Smooth muscle cell (in vitro differentiated cells): ENCODE results near the gene RNF227. TPM values are rescaled to one million over a fixed set of nuclear protein-coding genes. Genes with fewer than 3 reads are reported as not detected.
"Not testable (repeated sequence)": the region's sequence is repeated elsewhere in the genome, so short reads cannot be mapped to it uniquely, and the experiment has no call there.

ENCODE experiments used
- DNase-seq: peaks from one replicate; lab custom pipeline; 2025; ENCODE audit not compliant: unreplicated experiment; lab: John Stamatoyannopoulos, UW
- H2AFZ ChIP-seq: fragments of 200-600 bp; sonication (generic); 2 replicates; pipeline ENCODE4 v1.6.0; 2016; ENCODE audit warnings: antibody characterized with exemption, low read depth, mild to moderate bottlenecking
- H3F3A ChIP-seq: fragments of 200-600 bp; sonication (generic); 2 replicates; pipeline ENCODE4 v1.6.0; 2017; ENCODE audit warnings: antibody characterized with exemption, low read depth
- H3K27ac ChIP-seq: fragments of 200-600 bp; sonication (generic); 2 replicates; pipeline ENCODE4 v1.5.1; 2016; ENCODE audit warnings: low read depth, mild to moderate bottlenecking
- H3K27me3 ChIP-seq: fragments of 200-600 bp; sonication (generic); 2 replicates; pipeline ENCODE4 v1.6.1; 2016; ENCODE audit warnings: low read depth, mild to moderate bottlenecking
- H3K36me3 ChIP-seq: fragments of 200-600 bp; sonication (generic); 2 replicates; pipeline ENCODE4 v1.5.1; 2016; ENCODE audit warnings: low read depth
- H3K4me1 ChIP-seq: fragments of 200-600 bp; sonication (generic); 2 replicates; pipeline ENCODE4 v1.5.1; 2016; ENCODE audit warnings: low read depth
- H3K4me2 ChIP-seq: fragments of 200-600 bp; sonication (generic); 2 replicates; pipeline ENCODE4 v1.6.0; 2016; ENCODE audit warnings: mild to moderate bottlenecking
- H3K4me3 ChIP-seq: fragments of 200-600 bp; sonication (generic); 2 replicates; pipeline ENCODE4 v1.5.1; 2016; ENCODE audit warnings: mild to moderate bottlenecking
- H3K79me2 ChIP-seq: fragments of 200-600 bp; sonication (generic); 2 replicates; pipeline ENCODE4 v1.6.0; 2016; ENCODE audit warnings: low read depth, mild to moderate bottlenecking
- H3K9ac ChIP-seq: fragments of 200-600 bp; sonication (generic); 2 replicates; pipeline ENCODE4 v1.6.0; 2016; ENCODE audit warnings: low read depth
- H3K9me3 ChIP-seq: fragments of 200-600 bp; sonication (generic); replicated peaks from 2 replicates; pipeline ENCODE4 v1.5.1; 2016; ENCODE audit warnings: low read depth
- H4K20me1 ChIP-seq: fragments of 200-600 bp; sonication (generic); 2 replicates; pipeline ENCODE4 v1.6.0; 2016; ENCODE audit warnings: low read depth
- CTCF ChIP-seq: fragments of 200-600 bp; sonication (generic); IDR thresholded peaks from 2 replicates; pipeline ENCODE4 v1.5.1; 2017; ENCODE audit warnings: borderline replicate concordance, mild to moderate bottlenecking, antibody characterized with exemption; ENCODE audit not compliant: insufficient read depth, poor library complexity, severe bottlenecking
- WGBS: methylation state at CpG from one replicate; pipeline ENCODE4 v1.1.7; 2016; ENCODE audit warnings: low lambda C conversion rate; 5-methylcytosine and 5-hydroxymethylcytosine counted together
- polyA plus RNA-seq: library from polyadenylated mRNA; unstranded; fragments of >200 nt; fragmentation: Nextera tagmentation; extraction: Ambion mirVana; gene quantifications from 2 replicates; pipeline ENCODE4 v1.2.1, GENCODE V29; 2016
- small RNA-seq: library from RNA; depleted of rRNA; stranded (forward); fragments of <200 nt; gene quantifications from one replicate; pipeline ENCODE3, GENCODE V24; 2014
- total RNA-seq: library from RNA; depleted of rRNA; stranded (reverse); fragments of >200 nt; gene quantifications from 2 replicates; pipeline ENCODE4 v1.2.3, GENCODE V29; 2014

Gene RNF227
- total and polyA plus RNA-seq, 2 experiments from 2014 or later: 3.4 to 3.5 TPM

- Histone ChIP-seq H3K9me3 (no peaks in the 10 kb centered on the region), H3K27me3 (no peaks in the 10 kb centered on the region), H3K36me3 (no peaks in the 10 kb centered on the region), H4K20me1 (peaks cover 6% of the 10 kb centered on the region), H3K4me2 (no peak overlapping the region), H3F3A (no peaks in the 10 kb centered on the region), H3K4me3 (no peak overlapping the region), H3K79me2 (peaks cover 5% of the 10 kb centered on the region), H3K9ac (no peak overlapping the region), H3K27ac (no peak overlapping the region), H3K4me1 (no peaks in the 10 kb centered on the region), H2AFZ (no peak overlapping the region)
- 97% methylated on average over 5 of the region's 5 CpGs for WGBS
- no peak for TF ChIP-seq CTCF
- DNase-seq: no peak
Observed at GRCh38 chr17:7864995-7865650, 51.0 kb downstream of the RNF227 start.

GRCh38 chr17:7864384-7864783 is 51.7 kb downstream of the RNF227 start:
- not testable (repeated sequence) for DNase-seq, H3K4me2 ChIP-seq, H3K36me3 ChIP-seq, H3K9ac ChIP-seq, H3K27ac ChIP-seq, H3F3A ChIP-seq, H3K27me3 ChIP-seq, H3K79me2 ChIP-seq, H3K4me1 ChIP-seq, H3K4me3 ChIP-seq, H2AFZ ChIP-seq, H3K9me3 ChIP-seq, H4K20me1 ChIP-seq
- 58% methylated on average over 5 of the region's 5 CpGs for WGBS

Small RNA genes lying within 50 kb of the gene (small RNA-seq; reads per million reads assigned to genes)
- gene SCARNA21: 156 reads per million, percentile 99 among the genes with 10 or more reads in this experiment

Other genes starting within 250 kb of the RNF227 start
- 25.4 and 55.1 TPM in 2 replicates for gene TP53, start 228.8 kb downstream of the RNF227 start, total RNA-seq
- gene TP53, start 228.8 kb downstream of the RNF227 start, polyA plus RNA-seq: 21.1 and 27.6 TPM in 2 replicates
- gene WRAP53, start 227.8 kb downstream of the RNF227 start, total RNA-seq: 8.2 and 8.9 TPM in 2 replicates
- gene WRAP53, start 227.8 kb downstream of the RNF227 start, polyA plus RNA-seq: 17.1 and 18.9 TPM in 2 replicates
- 4.8 and 8.1 TPM in 2 replicates for gene EFNB3, start 211.1 kb downstream of the RNF227 start, total RNA-seq
- 6.2 and 6.7 TPM in 2 replicates for gene EFNB3, start 211.1 kb downstream of the RNF227 start, polyA plus RNA-seq
- gene DNAH2, start 198.5 kb downstream of the RNF227 start, total RNA-seq: 0.49 TPM in 1 of 2 replicates, not detected in the other
- not detected in 2 replicates for gene DNAH2, start 198.5 kb downstream of the RNF227 start, polyA plus RNA-seq
- gene KDM6B, start 82.1 kb downstream of the RNF227 start, total RNA-seq: 4.3 and 9.1 TPM in 2 replicates
- gene KDM6B, start 82.1 kb downstream of the RNF227 start, polyA plus RNA-seq: 5.8 and 11.1 TPM in 2 replicates
- gene TMEM88, start 61.2 kb downstream of the RNF227 start, total RNA-seq: 5.1 and 8.6 TPM in 2 replicates
- gene TMEM88, start 61.2 kb downstream of the RNF227 start, polyA plus RNA-seq: 12.7 and 16.1 TPM in 2 replicates
- gene NAA38, start 58.7 kb downstream of the RNF227 start, total RNA-seq: 30.6 and 76.4 TPM in 2 replicates
- gene NAA38, start 58.7 kb downstream of the RNF227 start, polyA plus RNA-seq: 86.1 and 99.4 TPM in 2 replicates
- gene CYB5D1, start 58.3 kb downstream of the RNF227 start, total RNA-seq: 8.6 and 9.3 TPM in 2 replicates
- gene CYB5D1, start 58.3 kb downstream of the RNF227 start, polyA plus RNA-seq: 6.6 and 7.9 TPM in 2 replicates
- 28.5 and 34.9 TPM in 2 replicates for gene CHD3, start 27.5 kb downstream of the RNF227 start, total RNA-seq
- gene CHD3, start 27.5 kb downstream of the RNF227 start, polyA plus RNA-seq: 16.3 and 23.5 TPM in 2 replicates
- gene KCNAB3, start 13.6 kb upstream of the RNF227 start, total RNA-seq: 4.6 and 8.7 TPM in 2 replicates
- gene KCNAB3, start 13.6 kb upstream of the RNF227 start, polyA plus RNA-seq: 4.4 and 5.3 TPM in 2 replicates
- 53.6 and 56.2 TPM in 2 replicates for gene TRAPPC1, start 15.7 kb upstream of the RNF227 start, total RNA-seq
- 364 and 392 TPM in 2 replicates for gene TRAPPC1, start 15.7 kb upstream of the RNF227 start, polyA plus RNA-seq
- gene CNTROB, start 15.9 kb upstream of the RNF227 start, total RNA-seq: 11.1 and 23.5 TPM in 2 replicates
- gene CNTROB, start 15.9 kb upstream of the RNF227 start, polyA plus RNA-seq: 20.6 and 26.3 TPM in 2 replicates
- 0.09 TPM in 1 of 2 replicates, not detected in the other for gene GUCY2D, start 86.3 kb upstream of the RNF227 start, total RNA-seq
- 0.30 and 0.57 TPM in 2 replicates for gene GUCY2D, start 86.3 kb upstream of the RNF227 start, polyA plus RNA-seq
- 0.18 and 0.27 TPM in 2 replicates for gene ALOX15B, start 122.8 kb upstream of the RNF227 start, total RNA-seq
- gene ALOX15B, start 122.8 kb upstream of the RNF227 start, polyA plus RNA-seq: 0.69 and 1.1 TPM in 2 replicates
- 4.7 and 4.9 TPM in 2 replicates for gene ALOX12B, start 171.4 kb upstream of the RNF227 start, total RNA-seq
- 3.0 and 3.7 TPM in 2 replicates for gene ALOX12B, start 171.4 kb upstream of the RNF227 start, polyA plus RNA-seq
- 1.1 and 1.7 TPM in 2 replicates for gene ALOXE3, start 202.2 kb upstream of the RNF227 start, total RNA-seq
- 0.25 and 2.3 TPM in 2 replicates for gene ALOXE3, start 202.2 kb upstream of the RNF227 start, polyA plus RNA-seq
- not detected in 2 replicates for gene HES7, start 207.8 kb upstream of the RNF227 start, total RNA-seq
- gene HES7, start 207.8 kb upstream of the RNF227 start, polyA plus RNA-seq: not detected in 2 replicates
- gene PER1, start 236.1 kb upstream of the RNF227 start, total RNA-seq: 25.8 and 29.0 TPM in 2 replicates
- 55.2 and 85.9 TPM in 2 replicates for gene PER1, start 236.1 kb upstream of the RNF227 start, polyA plus RNA-seq
- 5.7 and 8.1 TPM in 2 replicates for gene VAMP2, start 246.7 kb upstream of the RNF227 start, total RNA-seq
- 20.1 and 28.9 TPM in 2 replicates for gene VAMP2, start 246.7 kb upstream of the RNF227 start, polyA plus RNA-seq